ENCODE measurements around the gene EBF3.

DNA sequence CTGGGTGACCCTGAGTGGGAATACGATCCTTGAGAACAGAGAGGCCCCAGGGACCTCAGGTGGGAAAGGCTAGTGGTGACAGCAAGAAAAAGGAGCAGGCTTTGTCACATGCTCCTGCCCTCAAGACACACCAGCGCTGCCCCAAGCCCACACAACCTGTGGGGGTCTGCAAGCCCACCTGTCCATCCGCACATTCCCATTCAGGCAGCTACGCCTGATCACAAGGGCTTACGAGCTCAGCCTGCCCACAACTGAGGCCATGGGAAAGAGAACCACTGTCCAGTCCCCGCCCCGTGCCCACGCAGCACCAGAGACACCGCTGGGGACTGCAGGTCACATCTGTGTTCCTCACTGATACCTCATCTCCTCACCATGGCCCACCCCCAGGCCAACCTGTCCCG is 26.7 kb downstream of the EBF3 start:
- TF ChIP-seq, protein P1, sequence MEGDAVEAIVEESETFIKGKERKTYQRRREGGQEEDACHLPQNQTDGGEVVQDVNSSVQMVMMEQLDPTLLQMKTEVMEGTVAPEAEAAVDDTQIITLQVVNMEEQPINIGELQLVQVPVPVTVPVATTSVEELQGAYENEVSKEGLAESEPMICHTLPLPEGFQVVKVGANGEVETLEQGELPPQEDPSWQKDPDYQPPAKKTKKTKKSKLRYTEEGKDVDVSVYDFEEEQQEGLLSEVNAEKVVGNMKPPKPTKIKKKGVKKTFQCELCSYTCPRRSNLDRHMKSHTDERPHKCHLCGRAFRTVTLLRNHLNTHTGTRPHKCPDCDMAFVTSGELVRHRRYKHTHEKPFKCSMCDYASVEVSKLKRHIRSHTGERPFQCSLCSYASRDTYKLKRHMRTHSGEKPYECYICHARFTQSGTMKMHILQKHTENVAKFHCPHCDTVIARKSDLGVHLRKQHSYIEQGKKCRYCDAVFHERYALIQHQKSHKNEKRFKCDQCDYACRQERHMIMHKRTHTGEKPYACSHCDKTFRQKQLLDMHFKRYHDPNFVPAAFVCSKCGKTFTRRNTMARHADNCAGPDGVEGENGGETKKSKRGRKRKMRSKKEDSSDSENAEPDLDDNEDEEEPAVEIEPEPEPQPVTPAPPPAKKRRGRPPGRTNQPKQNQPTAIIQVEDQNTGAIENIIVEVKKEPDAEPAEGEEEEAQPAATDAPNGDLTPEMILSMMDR (IDR thresholded peaks at IDR 0.05 in 4 of 5, conservative IDR thresholded peaks at IDR 0.05 in 1 of 5), result no peak
- TF ChIP-seq POLR2A (IDR thresholded peaks at IDR 0.05), result no peak

Data from gastrocnemius medialis (tissue), 4 donors.